H1 (cell line): Measurements from ENCODE around the gene REPS1. TPM values are rescaled to one million over a fixed set of nuclear protein-coding genes. Genes with fewer than 3 reads are reported as not detected.

Source experiments
- CTCF ChIA-PET: fragments of 300-600 bp; sonication (Branson Sonifier 250); formaldehyde crosslinking; loops from one replicate; lab custom pipeline; 2021; ENCODE audit not compliant: partially characterized antibody; lab: Charles Lee
- POLR2A ChIA-PET: fragments of 300-600 bp; sonication (Branson Sonifier 250); formaldehyde crosslinking; loops from one replicate; lab custom pipeline; 2021; ENCODE audit warnings: inconsistent platforms; ENCODE audit not compliant: partially characterized antibody; lab: Charles Lee
- DNase-seq, 2 experiments: peaks; one replicate each; pipeline versions ENCODE4 v3.0.0 to v3.0.0-alpha.2; 2010 to 2022; ENCODE audit warnings: low spot score in 2 of 2, low read depth in 1 of 2, mixed read lengths in 1 of 2
- FAIRE-seq: peaks from 2 replicates; lab custom pipeline; 2011; peaks lifted over from hg19 to GRCh38; lab: Jason Lieb, UNC
- H2AFZ ChIP-seq: 2 replicates; pipeline ENCODE4 v1.8.1; 2012; ENCODE audit warnings: low read length, inconsistent platforms
- H2AK5ac ChIP-seq: 2 replicates; pipeline ENCODE4 v1.6.1; 2013; ENCODE audit warnings: low read depth, low read length
- H2BK120ac ChIP-seq: replicated peaks from 2 replicates; pipeline ENCODE3; 2013; ENCODE audit warnings: low read depth, low read length, inconsistent platforms
- H2BK12ac ChIP-seq: 2 replicates; pipeline ENCODE4 v1.6.1; 2013; ENCODE audit warnings: low read depth, low read length
- H2BK15ac ChIP-seq: 2 replicates; pipeline ENCODE4 v1.6.1; 2013; ENCODE audit warnings: low read length
- H2BK20ac ChIP-seq: 2 replicates; pipeline ENCODE4 v1.6.1; 2013; ENCODE audit warnings: low read length
- H2BK5ac ChIP-seq: 2 replicates; pipeline ENCODE4 v1.6.1; 2013; ENCODE audit warnings: low read depth, low read length
- H3K14ac ChIP-seq: 2 replicates; pipeline ENCODE4 v1.6.1; 2013; ENCODE audit warnings: inconsistent platforms; ENCODE audit not compliant: insufficient read length
- H3K18ac ChIP-seq: 2 replicates; pipeline ENCODE4 v1.6.1; 2013; ENCODE audit warnings: low read length; ENCODE audit errors: extremely low read depth
- H3K23ac ChIP-seq: 2 replicates; pipeline ENCODE4 v1.6.1; 2013; ENCODE audit warnings: inconsistent platforms; ENCODE audit not compliant: insufficient read length
- H3K23me2 ChIP-seq: 2 replicates; pipeline ENCODE4 v1.6.1; 2013; ENCODE audit warnings: low read depth, low read length
- H3K27ac ChIP-seq: 2 replicates; pipeline ENCODE4 v1.6.1; 2011; ENCODE audit warnings: low read depth, low read length, inconsistent platforms
- H3K27me3 ChIP-seq, 4 experiments: replicated peaks in 1 of 4; 1 replicate in 1 of 4; 2 replicates in 3 of 4; pipeline versions ENCODE4 v1.6.1 to v1.8.1; 2011 to 2013; ENCODE audit warnings: low read length in 3 of 4, mild to moderate bottlenecking in 3 of 4, inconsistent platforms in 2 of 4, mixed read lengths in 2 of 4, moderate library complexity in 1 of 4; ENCODE audit not compliant: control insufficient read depth in 3 of 4, insufficient read depth in 3 of 4; ENCODE audit errors: extremely low read depth in 1 of 4
- H3K36me3 ChIP-seq, 4 experiments: 2 replicates each; pipeline versions ENCODE4 v1.6.1 to v1.8.1; 2011 to 2013; ENCODE audit warnings: mild to moderate bottlenecking in 4 of 4, low read length in 3 of 4, moderate library complexity in 2 of 4, control low read depth in 1 of 4, inconsistent platforms in 1 of 4; ENCODE audit not compliant: insufficient read depth in 4 of 4, control insufficient read depth in 2 of 4
- H3K4ac ChIP-seq: replicated peaks from 2 replicates; pipeline ENCODE3; 2013; ENCODE audit warnings: low read length, low read depth, mixed read lengths, inconsistent platforms; ENCODE audit not compliant: insufficient read length
- H3K4me1 ChIP-seq, 4 experiments: replicated peaks in 1 of 4; 1 replicate in 1 of 4; 2 replicates in 3 of 4; pipeline versions ENCODE4 v1.6.1 to v1.8.1; 2011 to 2013; ENCODE audit warnings: low read length in 3 of 4, inconsistent platforms in 2 of 4, mixed read lengths in 1 of 4; ENCODE audit not compliant: insufficient read depth in 4 of 4, control insufficient read depth in 3 of 4
- H3K4me2 ChIP-seq, 2 experiments: 2 replicates each; pipeline versions ENCODE4 v1.6.1 to v1.8.1; 2011 to 2013; ENCODE audit warnings: low read depth in 2 of 2, low read length in 2 of 2, control low read depth in 1 of 2, inconsistent platforms in 1 of 2, mild to moderate bottlenecking in 1 of 2; ENCODE audit not compliant: insufficient read depth in 1 of 2
- H3K4me3 ChIP-seq, 4 experiments: fragments of 200-600, 300-600 bp in 1 of 4; sonication (generic), shearing (Covaris generic), sonication (Bioruptor Twin) in 1 of 4; 2 replicates each; pipeline versions ENCODE4 v1.5.1 to v1.8.1; 2011 to 2016; ENCODE audit warnings: low read length in 4 of 4, low read depth in 3 of 4, control low read depth in 2 of 4, inconsistent platforms in 2 of 4, mild to moderate bottlenecking in 2 of 4, mixed read lengths in 1 of 4, moderate library complexity in 1 of 4; ENCODE audit not compliant: insufficient read depth in 2 of 4; ENCODE audit errors: extremely low read depth in 1 of 4
- H3K56ac ChIP-seq: replicated peaks from 2 replicates; pipeline ENCODE3; 2013; ENCODE audit warnings: low read depth, mild to moderate bottlenecking, mixed read lengths, low read length, inconsistent platforms; ENCODE audit not compliant: insufficient read length
- H3K79me1 ChIP-seq: 2 replicates; pipeline ENCODE4 v1.6.1; 2013; ENCODE audit warnings: low read depth, low read length, control low read depth
- H3K79me2 ChIP-seq, 2 experiments: 2 replicates each; pipeline versions ENCODE4 v1.6.1 to v1.8.1; 2012 to 2013; ENCODE audit warnings: low read length in 2 of 2, mild to moderate bottlenecking in 2 of 2, inconsistent platforms in 1 of 2; ENCODE audit not compliant: insufficient read depth in 2 of 2, control insufficient read depth in 1 of 2
- H3K9ac ChIP-seq, 4 experiments: replicated peaks in 1 of 4; 1 replicate in 1 of 4; 2 replicates in 3 of 4; pipeline versions ENCODE4 v1.6.1 to v1.8.1; 2011 to 2013; ENCODE audit warnings: low read depth in 3 of 4, low read length in 3 of 4, control low read depth in 2 of 4, mild to moderate bottlenecking in 2 of 4, moderate library complexity in 2 of 4, inconsistent platforms in 1 of 4; ENCODE audit errors: extremely low read depth in 1 of 4
- H3K9me3 ChIP-seq, 2 experiments: 2 replicates each; pipeline versions ENCODE4 v1.6.1 to v1.8.1; 2012 to 2013; ENCODE audit warnings: mild to moderate bottlenecking in 2 of 2, moderate library complexity in 2 of 2, control low read depth in 1 of 2, inconsistent platforms in 1 of 2, low read depth in 1 of 2, low read length in 1 of 2, mixed read lengths in 1 of 2; ENCODE audit not compliant: insufficient read depth in 2 of 2
- H4K20me1 ChIP-seq, 2 experiments: replicated peaks in 1 of 2; 2 replicates each; pipeline versions ENCODE3 to v1.8.1; 2011 to 2013; ENCODE audit warnings: inconsistent platforms in 2 of 2, low read length in 2 of 2, mild to moderate bottlenecking in 1 of 2; ENCODE audit not compliant: insufficient read depth in 2 of 2, control insufficient read depth in 1 of 2
- H4K5ac ChIP-seq: 2 replicates; pipeline ENCODE4 v1.6.1; 2013; ENCODE audit warnings: low read length, low read depth, mixed read lengths, inconsistent platforms; ENCODE audit not compliant: insufficient read length
- H4K8ac ChIP-seq: 2 replicates; pipeline ENCODE4 v1.8.0; 2013; ENCODE audit warnings: mild to moderate bottlenecking, moderate library complexity, low read length, inconsistent platforms; ENCODE audit not compliant: insufficient read depth; ENCODE audit errors: extremely low read depth
- H4K91ac ChIP-seq: replicated peaks from 2 replicates; pipeline ENCODE3; 2013; ENCODE audit warnings: low read length, mixed read lengths, inconsistent platforms; ENCODE audit not compliant: insufficient read length
- CBX8 ChIP-seq: fragments of 300-800, 300-1000 bp; sonication (generic); IDR thresholded peaks from 2 replicates; pipeline ENCODE4 v1.7.1; 2016; ENCODE audit warnings: low read depth, low read length, borderline replicate concordance
- GABPA ChIP-seq: IDR thresholded peaks from 2 replicates; pipeline ENCODE4 v1.6.1; 2011; ENCODE audit warnings: mild to moderate bottlenecking, low read length, moderate library complexity, borderline replicate concordance; ENCODE audit not compliant: insufficient read depth
- KDM5A ChIP-seq: fragments of 200-600 bp; IDR thresholded peaks from 2 replicates; pipeline ENCODE4 v1.7.1; 2012; ENCODE audit warnings: mild to moderate bottlenecking, low read length, inconsistent platforms, mixed read lengths
- SP2 ChIP-seq: IDR thresholded peaks from 2 replicates; pipeline ENCODE4 v1.6.1; 2012; ENCODE audit warnings: mild to moderate bottlenecking, low read length, inconsistent platforms
- WGBS, 2 experiments: shearing (Covaris generic) in 1 of 2; methylation state at CpG; one replicate each; pipeline versions ENCODE4 v1.1.6 to v1.1.7; 2013 to 2015; ENCODE audit warnings: low lambda C conversion rate in 2 of 2, mixed read lengths in 2 of 2, inconsistent platforms in 1 of 2, low coverage in 1 of 2, missing lambda C conversion rate in 1 of 2; ENCODE audit not compliant: insufficient replicate concordance in 2 of 2, insufficient coverage in 1 of 2, insufficient read length in 1 of 2; ENCODE audit errors: extremely low coverage in 1 of 2, missing lambda C conversion rate in 1 of 2; 5-methylcytosine and 5-hydroxymethylcytosine counted together
- polyA plus RNA-seq, 7 experiments: library from polyadenylated mRNA; depleted of rRNA in 3 of 7; stranded (reverse) in 5 of 7; unstranded in 2 of 7; fragments of >200 nt in 5 of 7; fragments of 200-250 nt in 2 of 7; gene quantifications; 1 replicate in 5 of 7; 2 replicates in 1 of 7; 4 replicates in 1 of 7; pipeline versions ENCODE4 v1.2.1 to v1.2.3, GENCODE V29; 2011 to 2013; ENCODE audit warnings: missing spikeins in 2 of 7, mixed read lengths in 2 of 7
- total RNA-seq: library from RNA; stranded (reverse); fragmentation: NEBNext Ultra II Directional; extraction: Animal tissue kit (Norgen Biotek cat#: 25700); gene quantifications from 2 replicates; pipeline ENCODE4 v1.2.1, GENCODE V29; 2021

The REPS1 gene
- total and polyA plus RNA-seq, 2 of the 8 experiments (the other 6 are each of a cell fraction or from before 2014, with no cell fraction given): 52.1 to 68.9 TPM

DNA sequence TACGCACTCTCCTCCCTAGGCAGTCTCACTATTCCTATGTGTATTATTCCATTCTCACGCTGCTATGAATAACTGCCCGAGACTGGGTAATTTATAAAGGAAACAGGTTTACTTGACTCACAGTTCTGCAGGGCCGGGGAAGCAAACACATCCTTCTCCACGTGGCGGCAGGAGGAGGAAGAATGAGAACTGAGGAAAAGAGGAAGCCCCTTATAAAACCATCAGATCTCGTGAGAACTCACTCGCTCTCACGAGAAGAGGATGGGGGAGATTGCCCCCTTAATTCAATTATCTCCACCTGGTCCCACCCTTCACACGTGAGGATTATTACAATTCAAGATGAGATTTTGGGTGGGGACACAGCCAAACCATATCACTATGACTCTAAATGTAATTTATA lies 130.3 kb downstream of the REPS1 start:
- ChIA-PET CTCF (interaction anchor here (1.4 kb wide), 1 partner anchor 42 kb away, joined by 3 read pairs; no protein-coding TSS in a partner anchor), POLR2A (no interaction called here)
- no peaks in the 10 kb centered on the region for H3K36me3 ChIP-seq
- H4K5ac ChIP-seq: no peak overlapping the region
- H3K4me2 ChIP-seq: no peak overlapping the region
- WGBS, 2 experiments: 91% methylated on average over 10 of the region's 10 CpGs; no CpG with 5 or more reads in 1 of the 2 experiments
- H4K20me1 ChIP-seq: no peaks in the 10 kb centered on the region
- no peak overlapping the region for H3K9ac ChIP-seq
- no peak overlapping the region for H3K18ac ChIP-seq
- no peak overlapping the region for H3K23ac ChIP-seq
- H4K91ac ChIP-seq: no peak overlapping the region
- TF ChIP-seq GABPA (no peak), KDM5A (no peak), CBX8 (no peak), SP2 (no peak)
- DNase-seq: no peak
- no peak overlapping the region for H2BK5ac ChIP-seq
- FAIRE-seq: no peak
- no peak overlapping the region for H2AFZ ChIP-seq
- H3K4me3 ChIP-seq: no peak overlapping the region
- no peak overlapping the region for H2BK12ac ChIP-seq
- H3K9me3 ChIP-seq: no peaks in the 10 kb centered on the region
- no peaks in the 10 kb centered on the region for H3K79me1 ChIP-seq
- no peaks in the 10 kb centered on the region for H3K79me2 ChIP-seq
- no peak overlapping the region for H3K56ac ChIP-seq
- H4K8ac ChIP-seq: no peak overlapping the region
- no peak overlapping the region for H2BK15ac ChIP-seq
- H3K27ac ChIP-seq: no peak overlapping the region
- no peaks in the 10 kb centered on the region for H3K27me3 ChIP-seq
- H3K14ac ChIP-seq: no peak overlapping the region
- no peak overlapping the region for H3K4ac ChIP-seq
- no peak overlapping the region for H2BK120ac ChIP-seq
- no peak overlapping the region for H2AK5ac ChIP-seq
- no peaks in the 10 kb centered on the region for H3K23me2 ChIP-seq
- H3K4me1 ChIP-seq: no peaks in the 10 kb centered on the region
- H2BK20ac ChIP-seq: no peak overlapping the region
